ENCODE data around the gene CASK. TPM values are rescaled to one million over a fixed set of nuclear protein-coding genes. Genes with fewer than 3 reads are reported as not detected.

The CASK gene
- total RNA-seq, 1 experiment from 2014 or later: 54.6 TPM

- Mint-ChIP-seq H3K9me3 (no peaks in the 10 kb centered on the region), H3K4me1 (peaks cover 41% of the 10 kb centered on the region), H3K4me3 (peak overlapping the region; percentile 96), H3K27me3 (ENCODE audit: low read depth) (peaks cover 3% of the 10 kb centered on the region; the same call in 1 of the 2 replicates), H3K36me3 (no peaks in the 10 kb centered on the region), H3K27ac (0 out of 2 replicates have a peak overlapping the region, but pooled peaks have one; percentile 45)
- peak; percentile 19 for ATAC-seq
- TF ChIP-seq, protein P1, sequence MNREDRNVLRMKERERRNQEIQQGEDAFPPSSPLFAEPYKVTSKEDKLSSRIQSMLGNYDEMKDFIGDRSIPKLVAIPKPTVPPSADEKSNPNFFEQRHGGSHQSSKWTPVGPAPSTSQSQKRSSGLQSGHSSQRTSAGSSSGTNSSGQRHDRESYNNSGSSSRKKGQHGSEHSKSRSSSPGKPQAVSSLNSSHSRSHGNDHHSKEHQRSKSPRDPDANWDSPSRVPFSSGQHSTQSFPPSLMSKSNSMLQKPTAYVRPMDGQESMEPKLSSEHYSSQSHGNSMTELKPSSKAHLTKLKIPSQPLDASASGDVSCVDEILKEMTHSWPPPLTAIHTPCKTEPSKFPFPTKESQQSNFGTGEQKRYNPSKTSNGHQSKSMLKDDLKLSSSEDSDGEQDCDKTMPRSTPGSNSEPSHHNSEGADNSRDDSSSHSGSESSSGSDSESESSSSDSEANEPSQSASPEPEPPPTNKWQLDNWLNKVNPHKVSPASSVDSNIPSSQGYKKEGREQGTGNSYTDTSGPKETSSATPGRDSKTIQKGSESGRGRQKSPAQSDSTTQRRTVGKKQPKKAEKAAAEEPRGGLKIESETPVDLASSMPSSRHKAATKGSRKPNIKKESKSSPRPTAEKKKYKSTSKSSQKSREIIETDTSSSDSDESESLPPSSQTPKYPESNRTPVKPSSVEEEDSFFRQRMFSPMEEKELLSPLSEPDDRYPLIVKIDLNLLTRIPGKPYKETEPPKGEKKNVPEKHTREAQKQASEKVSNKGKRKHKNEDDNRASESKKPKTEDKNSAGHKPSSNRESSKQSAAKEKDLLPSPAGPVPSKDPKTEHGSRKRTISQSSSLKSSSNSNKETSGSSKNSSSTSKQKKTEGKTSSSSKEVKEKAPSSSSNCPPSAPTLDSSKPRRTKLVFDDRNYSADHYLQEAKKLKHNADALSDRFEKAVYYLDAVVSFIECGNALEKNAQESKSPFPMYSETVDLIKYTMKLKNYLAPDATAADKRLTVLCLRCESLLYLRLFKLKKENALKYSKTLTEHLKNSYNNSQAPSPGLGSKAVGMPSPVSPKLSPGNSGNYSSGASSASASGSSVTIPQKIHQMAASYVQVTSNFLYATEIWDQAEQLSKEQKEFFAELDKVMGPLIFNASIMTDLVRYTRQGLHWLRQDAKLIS (CRISPR knock-in tag; IDR thresholded peaks at IDR 0.05; ENCODE audit: borderline replicate concordance): no peak
- TF ChIP-seq SOX15 (CRISPR knock-in tag; IDR thresholded peaks at IDR 0.05): no peak
- TF ChIP-seq, protein P2, sequence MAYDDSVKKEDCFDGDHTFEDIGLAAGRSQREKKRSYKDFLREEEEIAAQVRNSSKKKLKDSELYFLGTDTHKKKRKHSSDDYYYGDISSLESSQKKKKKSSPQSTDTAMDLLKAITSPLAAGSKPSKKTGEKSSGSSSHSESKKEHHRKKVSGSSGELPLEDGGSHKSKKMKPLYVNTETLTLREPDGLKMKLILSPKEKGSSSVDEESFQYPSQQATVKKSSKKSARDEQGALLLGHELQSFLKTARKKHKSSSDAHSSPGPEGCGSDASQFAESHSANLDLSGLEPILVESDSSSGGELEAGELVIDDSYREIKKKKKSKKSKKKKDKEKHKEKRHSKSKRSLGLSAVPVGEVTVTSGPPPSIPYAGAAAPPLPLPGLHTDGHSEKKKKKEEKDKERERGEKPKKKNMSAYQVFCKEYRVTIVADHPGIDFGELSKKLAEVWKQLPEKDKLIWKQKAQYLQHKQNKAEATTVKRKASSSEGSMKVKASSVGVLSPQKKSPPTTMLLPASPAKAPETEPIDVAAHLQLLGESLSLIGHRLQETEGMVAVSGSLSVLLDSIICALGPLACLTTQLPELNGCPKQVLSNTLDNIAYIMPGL (CRISPR knock-in tag; IDR thresholded peaks at IDR 0.05): peak; percentile 26; the same call in 1 of the 2 replicates
- ChIA-PET CTCF (interaction anchor here (0.6 to 0.9 kb wide), 2 partner anchors 50 to 131 kb away, joined by 3 to 4 read pairs; no protein-coding TSS in a partner anchor), POLR2A (no interaction called here)
- peak; percentile 34 for DNase-seq (ENCODE audit: low spot score)
Measured at GRCh38 chrX:41922431-41923151, 763 bp downstream of the CASK start.

DNA sequence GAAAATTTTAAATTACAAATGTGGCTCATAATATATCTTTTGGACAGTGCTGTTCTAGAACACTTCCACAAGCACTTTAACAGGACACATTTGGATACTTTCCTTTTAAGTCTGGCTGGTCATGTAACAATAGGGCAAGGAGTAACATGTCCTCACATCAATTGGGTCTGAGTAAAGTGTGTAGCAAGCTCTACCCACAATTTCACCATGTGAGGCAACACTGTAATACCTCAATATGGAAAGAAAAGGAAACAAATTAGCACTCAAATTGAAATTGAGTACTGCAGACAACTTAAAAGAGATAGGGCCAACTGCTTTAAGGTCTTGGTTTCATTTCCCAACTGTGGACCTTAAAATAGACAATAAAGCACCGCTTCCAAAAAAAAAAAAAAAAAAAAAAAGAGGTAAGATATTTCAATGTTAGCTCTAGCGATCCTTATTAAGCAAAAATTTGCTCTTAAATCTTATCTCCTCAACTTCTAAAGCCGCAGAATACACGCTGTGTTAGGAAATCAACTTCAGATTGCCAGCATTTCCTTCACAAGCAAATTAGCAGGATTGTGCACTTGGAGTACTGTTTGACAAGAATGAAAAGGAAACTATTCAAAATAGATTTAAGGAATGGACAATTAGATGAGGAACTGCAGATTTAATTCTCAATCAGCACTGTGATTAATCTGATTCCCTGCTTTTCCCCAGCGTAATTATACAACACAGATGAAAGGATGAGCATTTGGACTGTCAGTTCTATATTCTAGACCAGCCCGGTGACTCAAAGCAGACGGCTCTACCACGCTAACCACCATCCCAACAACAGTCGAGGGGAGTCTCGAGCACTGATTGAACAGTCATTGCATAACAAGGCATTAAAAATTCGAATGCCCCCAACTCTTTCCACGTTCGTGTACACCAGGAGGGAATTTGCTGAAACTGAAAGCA, 1.6 kb downstream of the CASK start:
- Mint-ChIP-seq H3K4me1 (peaks cover 43% of the 10 kb centered on the region), H3K27ac (no peak overlapping the region), H3K36me3 (no peaks in the 10 kb centered on the region), H3K27me3 (ENCODE audit: low read depth) (peaks cover 3% of the 10 kb centered on the region; the same call in 1 of the 2 replicates), H3K4me3 (peak overlapping the region; percentile 96), H3K9me3 (no peaks in the 10 kb centered on the region)
- TF ChIP-seq GABPB1 (CRISPR knock-in tag; IDR thresholded peaks at IDR 0.05): 0 out of 2 replicates have a peak, but pooled peaks have one; percentile 62
- no peak for TF ChIP-seq ZBTB21 (CRISPR knock-in tag; IDR thresholded peaks at IDR 0.05; ENCODE audit: borderline replicate concordance)
- no peak for TF ChIP-seq JAZF1 (CRISPR knock-in tag; IDR thresholded peaks at IDR 0.05)
- TF ChIP-seq ESRRA (CRISPR knock-in tag; IDR thresholded peaks at IDR 0.05; ENCODE audit: borderline replicate concordance): no peak
- TF ChIP-seq MAX (CRISPR knock-in tag; IDR thresholded peaks at IDR 0.05): no peak
- DNase-seq (ENCODE audit: low spot score): no peak
- ChIA-PET CTCF (interaction anchor here (0.6 kb wide), 1 partner anchor 514 kb away, joined by 3 read pairs; no protein-coding TSS in a partner anchor), POLR2A (no interaction called here)
- ATAC-seq: no peak

DNA sequence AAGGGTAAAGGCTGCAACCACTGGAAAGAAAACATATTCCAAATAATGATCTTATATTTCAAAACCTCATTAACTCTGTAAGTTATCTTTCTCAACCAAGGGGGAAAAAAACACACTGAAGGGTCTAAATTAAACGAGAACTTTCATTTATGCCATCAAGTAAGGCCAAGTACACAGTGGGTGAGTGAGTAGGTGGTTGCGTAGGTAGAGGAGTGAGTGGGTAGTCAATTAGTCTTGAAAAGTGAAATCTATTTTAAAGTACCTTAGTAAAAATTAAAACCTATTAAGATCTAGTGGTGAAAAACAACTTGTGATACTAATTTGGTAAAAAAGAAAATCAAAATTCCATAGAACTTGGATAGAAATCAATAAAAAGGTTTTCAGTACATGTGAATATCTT, 3.5 kb downstream of the CASK start:
- TF ChIP-seq ATF6 (CRISPR knock-in tag; IDR thresholded peaks at IDR 0.05): no peak
- no peak for TF ChIP-seq TEAD4 (CRISPR knock-in tag; IDR thresholded peaks at IDR 0.05)
- TF ChIP-seq, protein P3, sequence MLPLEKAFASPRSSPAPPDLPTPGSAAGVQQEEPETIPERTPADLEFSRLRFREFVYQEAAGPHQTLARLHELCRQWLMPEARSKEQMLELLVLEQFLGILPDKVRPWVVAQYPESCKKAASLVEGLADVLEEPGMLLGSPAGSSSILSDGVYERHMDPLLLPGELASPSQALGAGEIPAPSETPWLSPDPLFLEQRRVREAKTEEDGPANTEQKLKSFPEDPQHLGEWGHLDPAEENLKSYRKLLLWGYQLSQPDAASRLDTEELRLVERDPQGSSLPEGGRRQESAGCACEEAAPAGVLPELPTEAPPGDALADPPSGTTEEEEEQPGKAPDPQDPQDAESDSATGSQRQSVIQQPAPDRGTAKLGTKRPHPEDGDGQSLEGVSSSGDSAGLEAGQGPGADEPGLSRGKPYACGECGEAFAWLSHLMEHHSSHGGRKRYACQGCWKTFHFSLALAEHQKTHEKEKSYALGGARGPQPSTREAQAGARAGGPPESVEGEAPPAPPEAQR (CRISPR knock-in tag; IDR thresholded peaks at IDR 0.05): no peak
- TF ChIP-seq, protein P4, sequence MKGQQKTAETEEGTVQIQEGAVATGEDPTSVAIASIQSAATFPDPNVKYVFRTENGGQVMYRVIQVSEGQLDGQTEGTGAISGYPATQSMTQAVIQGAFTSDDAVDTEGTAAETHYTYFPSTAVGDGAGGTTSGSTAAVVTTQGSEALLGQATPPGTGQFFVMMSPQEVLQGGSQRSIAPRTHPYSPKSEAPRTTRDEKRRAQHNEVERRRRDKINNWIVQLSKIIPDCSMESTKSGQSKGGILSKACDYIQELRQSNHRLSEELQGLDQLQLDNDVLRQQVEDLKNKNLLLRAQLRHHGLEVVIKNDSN (CRISPR knock-in tag; IDR thresholded peaks at IDR 0.05): no peak
- no peak for TF ChIP-seq KAT7 (CRISPR knock-in tag; IDR thresholded peaks at IDR 0.05; ENCODE audit: borderline replicate concordance)
- no peak for TF ChIP-seq OVOL2 (CRISPR knock-in tag; IDR thresholded peaks at IDR 0.05; ENCODE audit: borderline replicate concordance)
- no peak for TF ChIP-seq ZNF232 (CRISPR knock-in tag; IDR thresholded peaks at IDR 0.05)
- TF ChIP-seq E2F1 (CRISPR knock-in tag; IDR thresholded peaks at IDR 0.05): no peak
- TF ChIP-seq ZNF416 (CRISPR knock-in tag; IDR thresholded peaks at IDR 0.05): no peak
- Mint-ChIP-seq H3K27ac (no peak overlapping the region; the same call in 1 of the 2 replicates), H3K36me3 (no peaks in the 10 kb centered on the region), H3K9me3 (no peaks in the 10 kb centered on the region), H3K27me3 (ENCODE audit: low read depth) (no peaks in the 10 kb centered on the region), H3K4me1 (peaks cover 43% of the 10 kb centered on the region), H3K4me3 (no peak overlapping the region)
- DNase-seq (ENCODE audit: low spot score): no peak
- ChIA-PET POLR2A (no interaction called here), CTCF (no interaction called here)
- ATAC-seq: no peak

All from WTC11 (cell line).